WTC11 (cell line): ENCODE data around the gene H1-8.

Experiments used
- ATF3 ChIP-seq: sonication (generic); formaldehyde crosslinking; conservative IDR thresholded peaks from 2 replicates; pipeline ENCODE4 v1.8.1; 2022; ENCODE audit warnings: mild to moderate bottlenecking, missing genetic modification reagents
- CTCF ChIP-seq: fragments of 200-600 bp; IDR thresholded peaks from 2 replicates; pipeline ENCODE4 v1.8.0; 2022; ENCODE audit warnings: antibody characterized with exemption
- E2F1 ChIP-seq: sonication (generic); formaldehyde crosslinking; IDR thresholded peaks from 2 replicates; pipeline ENCODE4 v1.8.0; 2022; ENCODE audit warnings: mild to moderate bottlenecking, missing genetic modification reagents
- E2F4 ChIP-seq: sonication (generic); formaldehyde crosslinking; IDR thresholded peaks from 2 replicates; pipeline ENCODE4 v1.8.1; 2022; ENCODE audit warnings: low read depth, mild to moderate bottlenecking, moderate library complexity, missing genetic modification reagents, borderline replicate concordance
- ESRRA ChIP-seq: sonication (generic); formaldehyde crosslinking; IDR thresholded peaks from 2 replicates; pipeline ENCODE4 v1.8.1; 2022; ENCODE audit warnings: mild to moderate bottlenecking, missing genetic modification reagents, borderline replicate concordance
- GRHL2 ChIP-seq: fragments of 250-450 bp; sonication (Bioruptor Pico); IDR thresholded peaks from 2 replicates; pipeline ENCODE4 v1.8.0; 2022; ENCODE audit warnings: mild to moderate bottlenecking, moderate library complexity; ENCODE audit not compliant: insufficient replicate concordance, severe bottlenecking
- NFATC4 ChIP-seq: fragments of 250-450 bp; sonication (Bioruptor Pico); IDR thresholded peaks from 2 replicates; pipeline ENCODE4 v1.9.0; 2021; ENCODE audit warnings: mild to moderate bottlenecking
- NFYB ChIP-seq: sonication (generic); formaldehyde crosslinking; conservative IDR thresholded peaks from 2 replicates; pipeline ENCODE4 v1.8.0; 2022; ENCODE audit warnings: low read depth, missing genetic modification reagents
- USF2 ChIP-seq: sonication (generic); formaldehyde crosslinking; IDR thresholded peaks from 2 replicates; pipeline ENCODE4 v1.8.1; 2023; ENCODE audit warnings: mild to moderate bottlenecking, missing genetic modification reagents, moderate library complexity
- ZNF138 ChIP-seq: sonication (generic); formaldehyde crosslinking; conservative IDR thresholded peaks from 2 replicates; pipeline ENCODE4 v1.8.1; 2022; ENCODE audit warnings: mild to moderate bottlenecking, moderate library complexity, missing genetic modification reagents
- ZNF263 ChIP-seq: sonication (generic); formaldehyde crosslinking; IDR thresholded peaks from 2 replicates; pipeline ENCODE4 v1.8.1; 2022; ENCODE audit warnings: low read depth, mild to moderate bottlenecking, moderate library complexity, missing genetic modification reagents
- ZNF281 ChIP-seq: sonication (generic); formaldehyde crosslinking; IDR thresholded peaks from 2 replicates; pipeline ENCODE4 v1.8.0; 2023; ENCODE audit warnings: mild to moderate bottlenecking, missing genetic modification reagents
- ZNF396 ChIP-seq: fragments of 250-450 bp; sonication (Bioruptor Pico); IDR thresholded peaks from 2 replicates; pipeline ENCODE4 v1.8.0; 2021; ENCODE audit warnings: mild to moderate bottlenecking, moderate library complexity, borderline replicate concordance
- ZNF416 ChIP-seq: fragments of 250-450 bp; sonication (Bioruptor Pico); IDR thresholded peaks from 2 replicates; pipeline ENCODE4 v1.9.0; 2021; ENCODE audit warnings: mild to moderate bottlenecking, inconsistent platforms

GRCh38 chr3:129583289-129583688 is 40.3 kb downstream of the H1-8 start:
- TF ChIP-seq CTCF: no peak
- no peak for TF ChIP-seq E2F1 (CRISPR knock-in tag)
- no peak for TF ChIP-seq ZNF263 (CRISPR knock-in tag)
- TF ChIP-seq ZNF416: no peak
- TF ChIP-seq ZNF281: no peak
- TF ChIP-seq ESRRA (CRISPR knock-in tag): no peak
- no peak for TF ChIP-seq E2F4 (CRISPR knock-in tag)
- TF ChIP-seq GRHL2 (CRISPR knock-in tag): no peak
- TF ChIP-seq ZNF138: no peak
- TF ChIP-seq NFATC4 (CRISPR knock-in tag): no peak
- TF ChIP-seq ATF3: no peak
- no peak for TF ChIP-seq ZNF396
- no peak for TF ChIP-seq USF2 (CRISPR knock-in tag)
- TF ChIP-seq NFYB (CRISPR knock-in tag): no peak
